NCI-H2081 (cell line): Measurements from ENCODE around the gene TTN.

Source experiments
- DNase-seq, 2 experiments: peaks; one replicate each; lab custom pipeline; 2025; lab: John Stamatoyannopoulos, UW

Gene TTN

GRCh38 chr2:178734518-178734917 lies 72.7 kb downstream of the TTN start:
- DNase-seq: no peak

DNA sequence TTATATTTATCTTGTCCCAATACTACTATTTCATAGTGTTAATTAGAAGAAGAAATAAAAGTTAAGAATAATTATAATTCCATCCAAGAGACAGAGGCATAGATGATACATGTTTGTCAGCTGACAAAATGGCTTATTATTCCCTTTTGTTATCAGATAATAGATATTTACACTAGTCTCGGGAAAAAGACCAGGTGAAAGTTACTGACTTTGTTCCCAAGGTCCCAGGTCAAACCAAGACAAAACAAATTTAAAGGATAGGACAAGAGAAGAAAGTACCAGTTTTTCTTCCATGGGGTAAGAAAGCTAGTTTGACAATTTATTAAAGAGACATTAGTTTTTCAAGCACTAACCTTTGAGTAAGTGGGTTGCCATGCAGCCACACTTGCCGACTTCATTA lies 73.2 kb downstream of the TTN start:
- no peak for DNase-seq

- DNase-seq: no peak
Measured at GRCh38 chr2:178732913-178733312, 74.3 kb downstream of the TTN start.

GRCh38 chr2:178731300-178731699 lies 75.9 kb downstream of the TTN start:
- DNase-seq: no peak

- no peak for DNase-seq
Measured at GRCh38 chr2:178730049-178730448, 77.2 kb downstream of the TTN start.

DNA sequence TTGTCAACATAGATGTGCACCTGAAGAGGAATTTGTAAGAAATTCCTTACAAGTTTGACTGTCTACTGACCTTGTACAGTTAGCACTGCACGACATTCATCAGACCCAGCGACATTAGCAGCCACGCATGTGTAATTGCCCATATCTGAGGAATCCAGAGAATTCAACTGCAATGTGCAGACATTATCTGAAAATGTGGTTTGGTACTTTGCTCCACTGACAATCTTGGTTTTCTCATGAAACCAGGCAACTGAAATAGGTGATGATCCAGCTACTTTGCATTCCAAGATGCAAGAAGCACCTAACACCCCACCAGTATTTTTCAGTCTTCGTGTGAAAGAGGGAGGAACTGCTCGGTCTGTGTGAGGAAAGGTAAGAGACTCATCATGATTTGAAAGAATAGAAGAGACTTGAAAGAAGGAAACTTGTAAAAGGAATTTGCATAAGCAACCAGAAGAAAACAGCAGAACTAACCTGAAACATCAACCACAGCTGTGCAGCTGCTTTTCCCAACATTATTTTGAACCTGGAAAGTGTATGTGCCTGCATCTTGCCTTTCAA lies 83.4 kb downstream of the TTN start:
- DNase-seq: no peak

- no peak for DNase-seq
Measured at GRCh38 chr2:178722296-178722695, 84.9 kb downstream of the TTN start.

- no peak for DNase-seq
Measured at GRCh38 chr2:178718988-178719387, 88.2 kb downstream of the TTN start.

DNA sequence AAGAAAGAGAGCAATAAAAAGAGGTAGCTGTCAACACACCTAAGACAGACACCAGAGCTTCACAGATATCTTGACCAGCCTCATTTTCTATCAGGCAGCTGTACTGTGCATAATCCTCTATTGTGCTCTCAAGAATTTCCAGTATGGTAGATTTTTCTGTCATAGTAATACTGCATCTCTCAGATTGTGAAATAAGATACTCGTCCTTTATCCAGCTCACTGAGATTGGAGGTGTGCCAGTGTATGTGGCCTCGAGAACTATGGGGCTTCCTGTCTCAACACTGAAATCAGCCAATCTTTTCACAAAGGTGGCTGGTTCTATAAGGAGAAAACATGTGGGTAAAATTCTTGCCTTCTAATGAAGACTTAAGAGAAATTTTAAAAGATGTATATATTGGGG lies 88.9 kb downstream of the TTN start:
- DNase-seq: peak in 1 of 2 experiments; percentile 5

DNA sequence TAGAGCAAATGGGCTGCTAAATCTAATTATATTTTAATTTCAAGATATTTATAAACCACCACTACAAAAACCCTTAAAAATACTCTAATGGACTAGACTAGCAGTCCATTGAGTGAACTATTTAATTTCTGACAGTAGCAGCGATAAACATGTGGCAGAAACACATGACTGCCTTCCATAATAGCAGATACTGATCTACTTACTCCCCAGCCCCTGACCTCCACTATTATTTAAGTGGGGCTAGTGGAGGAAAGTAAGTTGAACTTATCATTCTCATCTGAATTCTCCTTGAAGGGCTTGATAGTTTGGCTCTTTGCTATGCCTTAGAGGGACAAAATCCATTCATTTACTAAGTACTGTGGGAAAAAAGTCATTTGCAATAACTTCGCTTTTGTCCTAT lies 90.8 kb downstream of the TTN start:
- DNase-seq: no peak

DNA sequence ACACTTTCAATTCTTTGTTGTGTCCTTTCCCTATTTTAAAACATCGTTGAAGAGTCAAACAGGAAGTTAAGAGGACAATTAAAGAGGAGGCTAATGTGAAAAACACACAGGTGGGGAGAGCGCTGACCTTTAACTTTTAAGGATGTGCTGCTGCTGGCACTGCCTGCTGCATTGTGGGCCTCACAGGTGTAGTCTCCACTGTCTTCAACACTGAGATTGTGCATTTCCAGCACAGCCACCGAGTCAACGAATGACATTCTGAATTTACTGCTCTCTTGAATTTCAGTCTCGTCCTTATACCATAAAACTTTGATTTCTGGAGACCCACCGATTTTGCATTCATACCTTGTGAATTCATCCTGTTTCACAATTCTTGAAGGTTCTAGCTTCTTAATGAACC lies 91.9 kb downstream of the TTN start:
- DNase-seq: no peak

- DNase-seq: no peak
Measured at GRCh38 chr2:178707476-178707875, 99.7 kb downstream of the TTN start.

GRCh38 chr2:178704876-178705275 lies 102.3 kb downstream of the TTN start:
- DNase-seq: no peak

DNA sequence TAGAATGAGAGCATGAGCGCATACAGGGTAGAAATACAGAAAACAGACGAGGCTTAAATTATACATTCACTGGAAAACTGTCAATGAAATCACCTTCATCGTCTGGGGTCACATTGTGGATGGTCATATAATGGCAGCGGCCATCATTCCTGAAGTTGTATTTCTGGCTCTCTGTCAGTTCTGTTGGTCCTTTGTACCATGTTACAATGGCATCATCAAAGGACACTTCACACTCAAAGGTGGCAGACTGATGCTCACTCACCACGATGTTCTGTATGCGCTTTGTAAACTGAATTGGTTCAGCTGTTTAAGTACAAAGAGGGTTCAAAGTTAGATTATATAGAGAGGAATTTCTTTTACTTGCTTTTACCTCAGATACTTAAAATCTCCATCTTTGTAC lies 104.9 kb downstream of the TTN start:
- no peak for DNase-seq

DNA sequence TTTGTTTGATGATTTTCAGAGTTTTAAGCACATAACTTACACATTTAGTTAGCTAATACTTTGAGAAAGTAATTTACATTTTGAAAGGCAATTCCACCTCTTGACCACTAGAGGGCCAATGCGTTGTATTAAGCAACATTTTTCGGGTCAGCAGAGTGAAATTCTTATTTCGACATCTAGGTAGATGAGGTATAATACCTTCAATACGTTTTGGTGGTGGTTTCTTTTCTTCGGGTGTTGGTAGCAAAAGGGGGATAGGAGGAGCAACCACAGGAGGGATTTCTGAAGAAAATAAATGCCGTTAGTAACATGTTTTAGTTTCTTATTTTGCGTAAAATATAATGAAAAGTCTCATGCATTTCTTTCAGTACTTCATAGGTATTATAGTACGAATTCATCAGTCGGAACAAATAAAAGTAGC lies 106.3 kb downstream of the TTN start:
- peak in 1 of 2 experiments; percentile 5 for DNase-seq

GRCh38 chr2:178700136-178700535 lies 107.1 kb downstream of the TTN start:
- DNase-seq: no peak

- DNase-seq: no peak
Measured at GRCh38 chr2:178692845-178693244, 114.4 kb downstream of the TTN start.

GRCh38 chr2:178689808-178690207 lies 117.4 kb downstream of the TTN start:
- DNase-seq: no peak

- no peak for DNase-seq
Measured at GRCh38 chr2:178683877-178684276, 123.3 kb downstream of the TTN start.

- no peak for DNase-seq
Measured at GRCh38 chr2:178681081-178681480, 126.1 kb downstream of the TTN start.

- no peak for DNase-seq
Measured at GRCh38 chr2:178679891-178680290, 127.3 kb downstream of the TTN start.

GRCh38 chr2:178677599-178677998 lies 129.6 kb downstream of the TTN start:
- no peak for DNase-seq

DNA sequence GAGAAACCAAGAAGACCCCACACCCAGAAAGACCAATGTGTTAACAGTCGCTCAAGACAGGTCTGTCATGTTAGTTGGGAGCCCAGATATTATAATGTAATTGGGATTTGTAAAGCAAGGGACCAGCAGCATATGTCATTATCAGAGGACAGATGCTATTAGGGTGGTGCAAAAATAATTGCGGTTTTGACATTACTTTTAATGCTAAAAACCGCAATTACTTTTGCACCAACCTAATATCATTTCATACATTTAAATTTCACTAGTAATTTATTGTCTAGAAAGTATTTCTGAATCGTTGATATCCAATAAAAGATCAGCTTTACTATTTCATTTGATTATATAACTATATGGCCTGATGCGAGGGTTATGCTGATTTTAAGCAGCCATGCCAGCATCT lies 131.2 kb downstream of the TTN start:
- no peak for DNase-seq

DNA sequence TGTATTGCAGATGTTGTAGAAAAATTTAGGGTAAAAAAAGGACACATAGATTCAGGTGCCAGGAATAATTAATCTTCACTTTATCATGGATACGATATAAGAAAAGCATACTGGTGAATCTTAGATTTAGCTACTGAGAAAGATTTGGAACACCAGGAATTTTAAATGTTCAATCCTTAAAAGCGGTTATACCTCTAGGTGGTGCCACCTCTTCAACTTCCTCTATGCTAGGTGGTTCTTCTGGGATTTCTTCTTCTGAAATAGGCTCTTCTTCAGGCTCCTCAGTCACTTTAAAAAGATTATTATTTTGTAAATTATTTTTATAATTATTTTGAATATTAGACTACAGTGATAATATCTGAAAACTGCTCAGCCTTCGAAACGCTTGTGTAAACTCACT lies 133.1 kb downstream of the TTN start:
- no peak for DNase-seq

- no peak for DNase-seq
Measured at GRCh38 chr2:178666458-178666857, 140.8 kb downstream of the TTN start.
